ENCODE results near the gene VARS1. TPM values are rescaled to one million over a fixed set of nuclear protein-coding genes. Genes with fewer than 3 reads are reported as not detected.
"Not testable (repeated sequence)": the region's sequence is repeated elsewhere in the genome, so short reads cannot be mapped to it uniquely, and the experiment has no call there.

The VARS1 gene
- total RNA-seq, 1 donor from 2014 or later = 48.3 TPM

DNA sequence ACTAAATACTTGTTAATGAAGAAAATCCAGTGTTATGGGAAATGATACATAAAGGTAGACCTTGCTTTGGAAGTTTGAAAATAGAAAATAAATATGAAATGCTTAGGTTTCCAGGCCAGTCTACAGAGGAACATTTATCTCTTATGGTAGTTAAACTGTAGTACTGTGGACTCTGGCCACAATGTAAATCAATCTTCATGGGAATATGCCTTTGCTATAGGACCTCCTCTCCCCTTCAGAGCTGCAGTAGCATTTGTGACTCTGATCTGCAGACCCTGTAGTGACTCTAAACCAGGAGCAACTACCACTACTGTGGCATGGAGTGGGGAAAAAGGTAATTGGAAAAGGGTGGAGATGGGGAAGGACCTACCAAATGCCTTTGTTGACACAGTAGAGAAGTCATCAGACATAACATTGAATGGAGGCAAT lies 24.3 kb upstream of the VARS1 start:
- peak overlapping the region; percentile 58 to 99 for H3K27ac ChIP-seq
- H3K36me3 ChIP-seq = no peaks in the 10 kb centered on the region
- no peaks in the 10 kb centered on the region for H3K9me3 ChIP-seq
- TF ChIP-seq, protein P1, sequence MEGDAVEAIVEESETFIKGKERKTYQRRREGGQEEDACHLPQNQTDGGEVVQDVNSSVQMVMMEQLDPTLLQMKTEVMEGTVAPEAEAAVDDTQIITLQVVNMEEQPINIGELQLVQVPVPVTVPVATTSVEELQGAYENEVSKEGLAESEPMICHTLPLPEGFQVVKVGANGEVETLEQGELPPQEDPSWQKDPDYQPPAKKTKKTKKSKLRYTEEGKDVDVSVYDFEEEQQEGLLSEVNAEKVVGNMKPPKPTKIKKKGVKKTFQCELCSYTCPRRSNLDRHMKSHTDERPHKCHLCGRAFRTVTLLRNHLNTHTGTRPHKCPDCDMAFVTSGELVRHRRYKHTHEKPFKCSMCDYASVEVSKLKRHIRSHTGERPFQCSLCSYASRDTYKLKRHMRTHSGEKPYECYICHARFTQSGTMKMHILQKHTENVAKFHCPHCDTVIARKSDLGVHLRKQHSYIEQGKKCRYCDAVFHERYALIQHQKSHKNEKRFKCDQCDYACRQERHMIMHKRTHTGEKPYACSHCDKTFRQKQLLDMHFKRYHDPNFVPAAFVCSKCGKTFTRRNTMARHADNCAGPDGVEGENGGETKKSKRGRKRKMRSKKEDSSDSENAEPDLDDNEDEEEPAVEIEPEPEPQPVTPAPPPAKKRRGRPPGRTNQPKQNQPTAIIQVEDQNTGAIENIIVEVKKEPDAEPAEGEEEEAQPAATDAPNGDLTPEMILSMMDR (IDR thresholded peaks at IDR 0.05) = no peak
- intact Hi-C loops (cut with DNase I) = loop anchor here (10.0 kb wide), 1 partner anchor 1155 kb away; no protein-coding TSS in a partner anchor
- H3K27me3 ChIP-seq = no peaks in the 10 kb centered on the region
- H3K4me1 ChIP-seq = peaks cover 10 to 35% of the 10 kb centered on the region in 2 donors
- DNase-seq (ENCODE audit: low spot score in 2 of 2) = no peak
- H3K4me3 ChIP-seq = peak overlapping the region in 1 of 2 donors; percentile 59

DNA sequence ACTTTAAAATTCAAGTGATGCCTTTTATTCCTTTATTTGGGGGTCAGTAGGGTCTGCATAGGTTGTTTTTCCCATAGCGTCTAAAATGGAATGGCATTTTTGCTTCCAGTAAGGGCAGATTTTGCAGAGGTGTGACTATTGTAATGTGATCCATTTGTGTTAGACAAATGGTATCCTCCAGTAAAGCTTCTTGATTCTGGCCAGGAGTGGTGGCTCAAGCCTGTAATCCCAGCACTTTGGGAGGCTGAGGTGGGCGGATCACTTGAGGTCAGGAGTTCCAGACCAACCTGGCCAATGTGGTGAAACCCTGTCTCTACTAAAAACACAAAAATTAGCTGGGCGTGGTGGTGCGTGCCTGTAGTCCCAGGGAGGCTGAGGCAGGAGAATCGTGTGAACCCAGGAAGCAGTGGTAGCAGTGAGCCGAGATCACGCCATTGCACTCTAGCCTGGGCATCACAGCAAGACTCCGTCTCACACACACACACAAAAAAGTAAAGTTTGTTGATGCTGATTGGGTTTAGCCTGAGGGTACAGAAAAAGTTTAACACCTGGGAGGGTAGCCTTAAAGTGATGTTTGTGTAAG lies 22.5 kb upstream of the VARS1 start:
- H3K9me3 ChIP-seq; H3K36me3 ChIP-seq; H3K27me3 ChIP-seq; DNase-seq (ENCODE audit: low spot score in 2 of 2): not testable (repeated sequence)
- intact Hi-C loops (cut with DNase I) = loop anchor here (10.0 kb wide), 1 partner anchor 1157 kb away; no protein-coding TSS in a partner anchor
- peak overlapping the region; percentile 58 to 99 for H3K27ac ChIP-seq
- H3K4me1 ChIP-seq = peaks cover 12 to 37% of the 10 kb centered on the region in 2 donors
- H3K4me3 ChIP-seq = peak overlapping the region; percentile 59 to 63

DNA sequence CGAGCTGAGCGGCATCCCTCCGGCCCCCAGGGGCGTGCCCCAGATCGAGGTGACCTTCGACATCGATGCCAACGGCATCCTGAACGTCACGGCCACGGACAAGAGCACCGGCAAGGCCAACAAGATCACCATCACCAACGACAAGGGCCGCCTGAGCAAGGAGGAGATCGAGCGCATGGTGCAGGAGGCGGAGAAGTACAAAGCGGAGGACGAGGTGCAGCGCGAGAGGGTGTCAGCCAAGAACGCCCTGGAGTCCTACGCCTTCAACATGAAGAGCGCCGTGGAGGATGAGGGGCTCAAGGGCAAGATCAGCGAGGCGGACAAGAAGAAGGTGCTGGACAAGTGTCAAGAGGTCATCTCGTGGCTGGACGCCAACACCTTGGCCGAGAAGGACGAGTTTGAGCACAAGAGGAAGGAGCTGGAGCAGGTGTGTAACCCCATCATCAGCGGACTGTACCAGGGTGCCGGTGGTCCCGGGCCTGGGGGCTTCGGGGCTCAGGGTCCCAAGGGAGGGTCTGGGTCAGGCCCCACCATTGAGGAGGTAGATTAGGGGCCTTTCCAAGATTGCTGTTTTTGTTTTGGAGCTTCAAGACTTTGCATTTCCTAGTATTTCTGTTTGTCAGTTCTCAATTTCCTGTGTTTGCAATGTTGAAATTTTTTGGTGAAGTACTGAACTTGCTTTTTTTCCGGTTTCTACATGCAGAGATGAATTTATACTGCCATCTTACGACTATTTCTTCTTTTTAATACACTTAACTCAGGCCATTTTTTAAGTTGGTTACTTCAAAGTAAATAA lies 21.8 kb upstream of the VARS1 start:
- Histone ChIP-seq H3K4me3 (peak overlapping the region; percentile 59 to 63), H3K27ac (peak overlapping the region; percentile 58 to 99), H3K4me1 (peaks cover 10 to 33% of the 10 kb centered on the region in 2 donors)
- TF ChIP-seq, protein P1 (IDR thresholded peaks at IDR 0.05) = peak in 1 of 3 experiments; percentile 26
- not testable (repeated sequence) for H3K36me3 ChIP-seq; H3K9me3 ChIP-seq; H3K27me3 ChIP-seq; DNase-seq (ENCODE audit: low spot score in 2 of 2)
- intact Hi-C loops (cut with DNase I) = loop anchor here (10.0 kb wide), 1 partner anchor 1157 kb away; no protein-coding TSS in a partner anchor

DNA sequence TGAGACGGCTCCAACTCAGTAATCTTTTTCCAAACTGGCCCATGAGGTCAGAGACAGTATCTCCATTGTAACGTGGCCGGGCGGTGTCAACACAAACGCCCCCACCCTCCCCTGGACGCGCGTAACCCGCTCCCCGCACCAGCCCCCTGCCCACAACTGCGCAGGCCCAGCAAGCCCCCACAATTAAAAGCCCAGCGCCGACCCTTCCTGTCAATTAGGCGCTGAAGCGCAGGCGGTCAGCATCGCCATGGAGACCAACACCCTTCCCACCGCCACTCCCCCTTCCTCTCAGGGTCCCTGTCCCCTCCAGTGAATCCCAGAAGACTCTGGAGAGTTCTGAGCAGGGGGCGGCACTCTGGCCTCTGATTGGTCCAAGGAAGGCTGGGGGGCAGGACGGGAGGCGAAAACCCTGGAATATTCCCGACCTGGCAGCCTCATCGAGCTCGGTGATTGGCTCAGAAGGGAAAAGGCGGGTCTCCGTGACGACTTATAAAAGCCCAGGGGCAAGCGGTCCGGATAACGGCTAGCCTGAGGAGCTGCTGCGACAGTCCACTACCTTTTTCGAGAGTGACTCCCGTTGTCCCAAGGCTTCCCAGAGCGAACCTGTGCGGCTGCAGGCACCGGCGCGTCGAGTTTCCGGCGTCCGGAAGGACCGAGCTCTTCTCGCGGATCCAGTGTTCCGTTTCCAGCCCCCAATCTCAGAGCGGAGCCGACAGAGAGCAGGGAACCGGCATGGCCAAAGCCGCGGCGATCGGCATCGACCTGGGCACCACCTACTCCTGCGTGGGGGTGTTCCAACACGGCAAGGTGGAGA lies 19.7 kb upstream of the VARS1 start, which contains the start of the genes HSPA1A and HSPA1L:
TSS of gene HSPA1A (plus strand) at position 519 of the 814 bp plus-strand sequence. CDS start at position 733, 214 bp downstream.
TSS of gene HSPA1L (minus strand) at position 259 of the 814 bp plus-strand sequence. CDS start 3,311 bp downstream, outside the sequence.
- H3K9me3 ChIP-seq = no peaks in the 10 kb centered on the region
- H3K27me3 ChIP-seq = no peaks in the 10 kb centered on the region
- peak within 1 kb of the TSS; percentile 50 to 72 for H3K4me3 ChIP-seq
- H3K4me1 ChIP-seq = peaks cover 7 to 24% of the 10 kb centered on the region in 2 donors
- intact Hi-C loops (cut with DNase I) = loop anchor here (2.0 to 10.0 kb wide), 2 partner anchors 20 to 1160 kb away; partner anchors contain the start of gene VARS1
- TF ChIP-seq, protein P1 (IDR thresholded peaks at IDR 0.05) = no peak
- H3K36me3 ChIP-seq = no peaks in the 10 kb centered on the region
- DNase-seq (ENCODE audit: low spot score in 2 of 2) = peak; percentile 90 to 98
- peak within 1 kb of the TSS; percentile 96 for H3K27ac ChIP-seq

DNA sequence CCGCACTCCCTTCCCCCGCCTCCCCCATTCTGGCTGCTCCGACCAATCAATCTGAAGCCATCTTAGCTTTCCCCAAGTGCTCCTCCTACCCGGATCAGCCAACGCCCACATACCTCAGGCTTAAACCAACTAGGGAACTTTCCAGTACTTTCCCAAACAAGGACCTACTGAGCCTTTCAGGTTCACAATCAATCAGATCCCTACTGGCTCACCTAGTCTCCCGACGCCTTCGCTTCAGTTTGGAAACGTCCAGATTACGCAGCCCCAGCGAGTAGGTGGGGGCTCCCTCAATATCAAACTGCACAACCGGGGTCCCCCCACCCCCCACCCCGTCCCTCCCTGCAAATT lies 19.1 kb upstream of the VARS1 start:
- peak; percentile 90 to 97 for DNase-seq (ENCODE audit: low spot score in 2 of 2)
- intact Hi-C loops (cut with DNase I) = loop anchor here (2.0 to 10.0 kb wide), 2 partner anchors 20 to 1160 kb away; partner anchors contain the start of gene VARS1
- TF ChIP-seq, protein P1 (IDR thresholded peaks at IDR 0.05) = no peak

More for the DNA sequence above, 19.1 kb upstream of the VARS1 start:
- Histone ChIP-seq H3K27me3 (no peaks in the 10 kb centered on the region), H3K27ac (peak overlapping the region; percentile 96), H3K4me1 (peaks cover 7 to 18% of the 10 kb centered on the region in 2 donors), H3K36me3 (no peaks in the 10 kb centered on the region), H3K4me3 (peak overlapping the region; percentile 50 to 72), H3K9me3 (no peaks in the 10 kb centered on the region)

Measured in ascending aorta (tissue), 2 donors.